ENCODE measurements around the gene FRMD4B.

The FRMD4B gene

DNA sequence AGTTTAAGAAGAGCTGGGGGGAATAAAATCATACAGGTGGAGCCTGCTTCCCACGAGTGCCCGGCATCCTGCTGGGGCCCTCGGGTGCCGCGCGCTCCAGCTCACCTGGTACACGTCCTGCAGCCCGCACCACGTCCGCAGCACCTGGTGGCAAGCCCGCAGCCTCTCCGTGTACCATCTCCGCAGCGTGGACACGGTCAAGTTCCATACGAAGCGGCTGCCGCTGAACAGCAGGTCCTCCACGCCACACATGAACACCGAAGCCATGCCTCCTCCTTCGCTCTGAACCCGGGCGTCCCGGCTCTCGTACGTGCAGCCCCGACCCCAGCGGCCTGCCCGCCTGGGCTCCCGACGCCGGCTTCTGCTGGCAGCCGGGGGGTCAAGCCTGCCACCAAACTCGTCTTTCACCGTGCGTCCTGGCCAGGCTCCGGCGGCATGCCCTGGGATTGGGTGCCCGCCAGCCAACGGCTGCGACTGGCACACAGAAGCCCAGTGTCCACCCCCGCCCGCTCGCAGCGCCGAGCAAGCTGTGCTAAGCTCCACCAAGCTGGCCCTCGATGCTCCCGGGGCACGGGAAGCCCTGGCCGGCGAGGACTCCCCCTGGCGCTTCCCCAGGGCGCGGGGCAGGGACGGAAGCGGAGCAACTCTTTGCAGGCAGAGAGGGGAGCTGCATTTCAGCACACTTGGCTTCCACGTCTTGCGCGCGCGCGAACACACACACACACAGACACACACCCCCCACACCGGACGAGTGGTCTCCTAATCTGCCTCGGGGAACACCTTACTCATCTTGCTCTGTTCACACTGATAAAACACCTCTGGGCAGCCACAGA, at the start of gene FRMD4B:
Gene FRMD4B, minus strand, starts transcription at position 366 of the 833 bp plus-strand sequence. Its CDS starts 99 bp downstream, at position 267.
- TF ChIP-seq, protein P1, sequence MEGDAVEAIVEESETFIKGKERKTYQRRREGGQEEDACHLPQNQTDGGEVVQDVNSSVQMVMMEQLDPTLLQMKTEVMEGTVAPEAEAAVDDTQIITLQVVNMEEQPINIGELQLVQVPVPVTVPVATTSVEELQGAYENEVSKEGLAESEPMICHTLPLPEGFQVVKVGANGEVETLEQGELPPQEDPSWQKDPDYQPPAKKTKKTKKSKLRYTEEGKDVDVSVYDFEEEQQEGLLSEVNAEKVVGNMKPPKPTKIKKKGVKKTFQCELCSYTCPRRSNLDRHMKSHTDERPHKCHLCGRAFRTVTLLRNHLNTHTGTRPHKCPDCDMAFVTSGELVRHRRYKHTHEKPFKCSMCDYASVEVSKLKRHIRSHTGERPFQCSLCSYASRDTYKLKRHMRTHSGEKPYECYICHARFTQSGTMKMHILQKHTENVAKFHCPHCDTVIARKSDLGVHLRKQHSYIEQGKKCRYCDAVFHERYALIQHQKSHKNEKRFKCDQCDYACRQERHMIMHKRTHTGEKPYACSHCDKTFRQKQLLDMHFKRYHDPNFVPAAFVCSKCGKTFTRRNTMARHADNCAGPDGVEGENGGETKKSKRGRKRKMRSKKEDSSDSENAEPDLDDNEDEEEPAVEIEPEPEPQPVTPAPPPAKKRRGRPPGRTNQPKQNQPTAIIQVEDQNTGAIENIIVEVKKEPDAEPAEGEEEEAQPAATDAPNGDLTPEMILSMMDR (IDR thresholded peaks at IDR 0.05; ENCODE audit: borderline replicate concordance, insufficient read depth, low read depth, low read length): peak; percentile 39
- peak within 1 kb of the TSS; percentile 88 for H3K4me3 ChIP-seq (ENCODE audit: low read depth, low read length)

DNA sequence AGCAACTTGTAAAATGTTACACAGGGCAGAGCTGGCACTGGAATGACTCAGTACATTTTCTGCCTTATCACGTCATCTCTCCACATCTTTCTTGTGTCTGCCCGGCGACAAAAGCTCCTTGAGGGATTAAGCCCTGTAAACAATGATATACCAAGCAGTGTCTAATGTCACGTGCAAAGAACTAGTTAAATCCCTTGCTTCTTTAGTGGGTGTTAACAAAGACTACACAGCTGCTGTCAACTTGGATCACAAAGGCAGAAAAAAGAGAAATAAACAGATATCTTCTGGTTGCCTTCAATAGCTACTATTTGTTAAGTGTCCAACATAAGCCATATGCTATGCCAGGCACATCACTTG, 48.1 kb upstream of the FRMD4B start:
- H3K4me3 ChIP-seq (ENCODE audit: low read depth, low read length): no peak overlapping the region
- TF ChIP-seq, protein P1 (IDR thresholded peaks at IDR 0.05; ENCODE audit: borderline replicate concordance, insufficient read depth, low read depth, low read length): no peak

DNA sequence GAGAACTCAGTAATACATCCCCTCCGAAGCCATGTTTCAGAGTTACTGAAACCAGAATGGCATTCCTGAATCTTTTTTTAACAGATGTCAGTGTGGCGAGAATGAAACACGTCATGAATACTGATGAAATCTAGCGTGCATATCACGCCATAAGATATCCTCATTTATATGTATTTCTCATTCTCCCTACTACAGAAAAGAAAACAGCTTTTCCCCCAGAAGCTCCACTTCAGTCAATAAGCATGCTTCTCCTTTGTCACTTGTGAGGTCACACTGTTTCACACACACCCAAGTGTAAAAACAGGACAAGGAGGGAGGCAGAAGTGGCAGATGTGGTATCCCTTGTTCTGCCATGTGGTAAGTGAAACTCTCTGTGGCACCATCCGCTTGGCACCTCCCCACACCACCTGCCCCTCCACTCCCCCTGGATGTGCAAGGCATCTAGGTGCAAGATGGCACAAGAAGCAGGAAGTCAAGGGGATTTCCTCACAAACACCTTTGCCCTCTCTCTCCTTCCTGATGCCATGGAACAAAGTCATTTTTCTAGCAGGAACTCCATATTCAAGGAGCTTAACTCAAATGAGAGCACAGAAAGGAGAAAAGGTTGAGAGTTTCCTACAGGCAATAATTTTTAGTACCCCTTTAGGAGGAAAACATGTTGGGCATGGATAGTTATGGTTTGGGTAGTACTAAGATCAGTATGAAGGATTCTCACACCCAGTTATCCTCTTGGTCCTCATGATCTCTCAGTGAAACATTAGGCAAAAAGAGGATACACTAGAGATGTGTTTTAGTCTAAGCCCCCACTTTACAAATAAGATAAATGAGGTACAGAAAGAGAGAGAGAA, 47.5 kb upstream of the FRMD4B start:
- no peak overlapping the region for H3K4me3 ChIP-seq (ENCODE audit: low read depth, low read length)
- TF ChIP-seq, protein P1 (IDR thresholded peaks at IDR 0.05; ENCODE audit: borderline replicate concordance, insufficient read depth, low read depth, low read length): no peak

DNA sequence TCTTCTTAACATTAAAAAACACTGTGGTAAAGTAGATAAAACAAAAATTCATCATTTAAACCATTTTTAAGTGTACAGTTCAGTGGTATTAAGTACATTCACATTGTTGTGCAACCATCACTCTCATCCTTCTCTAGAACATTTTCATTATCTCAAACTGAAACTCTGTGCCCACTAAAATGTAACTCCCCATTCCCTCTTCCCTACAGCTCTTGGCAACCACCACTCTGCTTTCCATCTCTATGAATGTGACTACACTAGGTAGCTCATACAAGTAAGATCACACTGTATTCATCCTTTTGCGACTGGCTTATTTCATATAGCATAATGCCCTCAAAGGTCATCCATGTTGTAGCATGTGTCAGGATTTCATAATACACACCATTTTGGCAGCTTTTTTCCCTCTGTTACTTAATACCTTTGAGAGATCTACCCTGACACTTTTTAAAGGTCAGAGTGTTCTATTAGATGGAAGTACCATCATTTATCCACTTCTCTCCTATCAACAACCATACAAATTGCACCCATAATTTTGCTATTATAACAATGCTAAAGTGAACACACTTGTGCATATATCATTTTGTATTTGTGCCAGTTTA, 42.9 kb upstream of the FRMD4B start:
- no peak overlapping the region for H3K4me3 ChIP-seq (ENCODE audit: low read depth, low read length)
- TF ChIP-seq, protein P1 (IDR thresholded peaks at IDR 0.05; ENCODE audit: borderline replicate concordance, insufficient read depth, low read depth, low read length): no peak

DNA sequence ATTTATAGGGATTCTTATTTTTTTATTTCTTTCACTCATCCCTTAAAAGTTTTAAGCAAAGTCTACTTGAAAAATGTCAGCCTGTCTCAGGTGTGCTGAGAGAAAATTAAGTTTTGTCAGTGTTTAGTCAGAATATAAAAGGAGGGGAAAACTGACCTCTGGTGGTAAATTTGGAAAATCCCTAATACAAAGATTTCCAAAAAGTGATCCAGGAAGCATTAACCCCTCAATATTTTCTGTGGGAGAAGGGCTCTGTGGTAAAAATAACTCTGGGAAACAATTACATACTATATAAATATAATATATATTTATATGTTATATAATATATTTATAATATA, 41.0 kb upstream of the FRMD4B start:
- no peak overlapping the region for H3K4me3 ChIP-seq (ENCODE audit: low read depth, low read length)
- TF ChIP-seq, protein P1 (IDR thresholded peaks at IDR 0.05; ENCODE audit: borderline replicate concordance, insufficient read depth, low read depth, low read length): no peak

DNA sequence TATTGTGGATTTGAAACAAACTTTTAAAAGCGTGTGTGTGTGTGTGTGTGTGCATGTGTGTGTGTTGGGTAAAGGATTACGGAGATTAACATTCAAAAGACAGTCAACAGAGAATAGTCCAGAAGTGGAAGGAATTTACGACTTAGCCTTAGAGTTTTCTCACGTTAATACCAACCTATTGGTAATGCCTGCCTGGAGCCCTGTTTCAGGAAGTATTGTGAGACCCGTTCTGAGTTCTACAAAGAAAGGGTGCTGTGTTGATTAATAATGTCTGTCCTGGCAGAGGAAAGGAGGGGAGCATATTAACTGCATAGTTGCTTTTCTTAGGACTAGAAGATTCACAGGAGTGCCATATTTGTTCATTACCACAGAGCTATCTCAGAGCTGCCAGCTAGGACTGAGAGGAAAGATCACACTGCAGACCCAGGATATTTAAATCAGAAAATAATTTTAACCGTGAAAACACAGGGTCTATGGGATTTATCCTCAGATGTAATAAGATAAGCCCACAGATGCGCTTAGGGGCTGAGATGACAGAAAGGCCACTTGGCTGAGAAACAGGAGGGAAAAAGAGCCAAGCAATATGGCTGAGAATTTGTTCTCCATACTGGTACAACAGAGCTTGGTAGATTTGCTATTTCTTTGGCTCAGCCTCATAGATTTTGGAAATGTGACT, 40.5 kb upstream of the FRMD4B start:
- TF ChIP-seq, protein P1 (IDR thresholded peaks at IDR 0.05; ENCODE audit: borderline replicate concordance, insufficient read depth, low read depth, low read length): no peak

More for the DNA sequence above, 40.5 kb upstream of the FRMD4B start:
- no peak overlapping the region for H3K4me3 ChIP-seq (ENCODE audit: low read depth, low read length)

Measured in GM12875 (cell line).